Activated CD4-positive, alpha-beta T cell treated with anti-CD3 and anti-CD28 coated beads, Interleukin-2, amount 10 ng/mL, durations not matched to agents 24 days and 14 days (primary cell): ENCODE data around the gene TBCA. TPM values are rescaled to one million over a fixed set of nuclear protein-coding genes. Genes with fewer than 3 reads are reported as not detected.
A peak's percentile ranks its signal among the peaks of the same experiment; 100 is the strongest.

Source experiments
- DNase-seq: peaks from one replicate; pipeline ENCODE4 v3.0.0; 2022
- H3K27ac Mint-ChIP-seq: one replicate; pipeline ENCODE4 v1.8.0; 2022; ENCODE audit warnings: mild to moderate bottlenecking, mixed read lengths
- H3K27me3 Mint-ChIP-seq: one replicate; pipeline ENCODE4 v1.8.0; 2022; ENCODE audit warnings: mixed read lengths
- H3K36me3 Mint-ChIP-seq: one replicate; pipeline ENCODE4 v1.8.0; 2022; ENCODE audit warnings: low read depth, mild to moderate bottlenecking, mixed read lengths
- H3K4me1 Mint-ChIP-seq: one replicate; pipeline ENCODE4 v1.8.0; 2021; ENCODE audit warnings: mixed read lengths
- H3K4me3 Mint-ChIP-seq: one replicate; pipeline ENCODE4 v1.8.0; 2022; ENCODE audit warnings: mild to moderate bottlenecking, moderate library complexity, mixed read lengths
- H3K9me3 Mint-ChIP-seq: one replicate; pipeline ENCODE4 v1.8.0; 2021; ENCODE audit warnings: mixed read lengths
- intact Hi-C: fragments of 100-400 bp; cut with micrococcal nuclease; formaldehyde crosslinking; loops from one replicate; pipeline ENCODE4 v1.15.1; 2023
- total RNA-seq: library from RNA; stranded (reverse); gene quantifications from 2 replicates; pipeline ENCODE4 v1.2.3, GENCODE V29; 2022

TBCA gene
- total RNA-seq, 1 donor from 2014 or later = 207 TPM

GRCh38 chr5:77778881-77779438, 2.8 kb upstream of the TBCA start:
- Mint-ChIP-seq H3K36me3 (peaks cover 15% of the 10 kb centered on the region), H3K27ac (no peak overlapping the region), H3K27me3 (no peaks in the 10 kb centered on the region), H3K4me3 (no peak overlapping the region), H3K4me1 (peaks cover 26% of the 10 kb centered on the region), H3K9me3 (no peaks in the 10 kb centered on the region)
- no peak for DNase-seq
- intact Hi-C loops = loop anchor here (5.0 to 10.0 kb wide), 4 partner anchors 132 to 1206 kb away; partner anchors contain the start of genes ARSB, SCAMP1 and WDR41

- Mint-ChIP-seq H3K36me3 (peaks cover 20% of the 10 kb centered on the region), H3K27me3 (no peaks in the 10 kb centered on the region), H3K4me1 (peaks cover 31% of the 10 kb centered on the region), H3K27ac (no peak overlapping the region), H3K4me3 (no peak overlapping the region), H3K9me3 (no peaks in the 10 kb centered on the region)
- no peak for DNase-seq
- intact Hi-C loops = loop anchor here (5.0 to 10.0 kb wide), 4 partner anchors 131 to 1206 kb away; partner anchors contain the start of genes ARSB, SCAMP1 and WDR41
Measured at GRCh38 chr5:77778398-77778797, 2.3 kb upstream of the TBCA start.

- H3K9me3 Mint-ChIP-seq = no peaks in the 10 kb centered on the region
- no peak overlapping the region for H3K4me3 Mint-ChIP-seq
- no peak for DNase-seq
- intact Hi-C loops = loop anchor here (2.0 to 10.0 kb wide), 6 partner anchors 27 to 1207 kb away; partner anchors contain the start of genes AGGF1, ARSB, SCAMP1 and WDR41
- peaks cover 20% of the 10 kb centered on the region for H3K36me3 Mint-ChIP-seq
- no peaks in the 10 kb centered on the region for H3K27me3 Mint-ChIP-seq
- H3K4me1 Mint-ChIP-seq = peaks cover 31% of the 10 kb centered on the region
- no peak overlapping the region for H3K27ac Mint-ChIP-seq
Measured at GRCh38 chr5:77777911-77778310, 1.8 kb upstream of the TBCA start.

- Mint-ChIP-seq H3K27me3 (no peaks in the 10 kb centered on the region), H3K4me1 (peaks cover 31% of the 10 kb centered on the region), H3K4me3 (peak overlapping the region; percentile 48), H3K9me3 (no peaks in the 10 kb centered on the region), H3K36me3 (peaks cover 20% of the 10 kb centered on the region), H3K27ac (peak overlapping the region; percentile 58)
- intact Hi-C loops = loop anchor here (2.0 to 10.0 kb wide), 6 partner anchors 27 to 1207 kb away; partner anchors contain the start of genes AGGF1, ARSB, SCAMP1 and WDR41
- no peak for DNase-seq
Measured at GRCh38 chr5:77777281-77777892, 1.2 kb upstream of the TBCA start.

GRCh38 chr5:77776554-77777206, 541 bp upstream of the TBCA start:
- no peaks in the 10 kb centered on the region for H3K27me3 Mint-ChIP-seq
- H3K27ac Mint-ChIP-seq = peak overlapping the region; percentile 98
- peaks cover 24% of the 10 kb centered on the region for H3K36me3 Mint-ChIP-seq
- intact Hi-C loops = loop anchor here (1.0 to 10.0 kb wide), 7 partner anchors 26 to 1208 kb away; partner anchors contain the start of genes AGGF1, AP3B1, ARSB and SCAMP1
- peak; percentile 61 for DNase-seq
- peak overlapping the region; percentile 96 for H3K4me3 Mint-ChIP-seq
- no peaks in the 10 kb centered on the region for H3K9me3 Mint-ChIP-seq
- H3K4me1 Mint-ChIP-seq = peaks cover 34% of the 10 kb centered on the region

- Mint-ChIP-seq H3K9me3 (no peaks in the 10 kb centered on the region), H3K36me3 (peaks cover 32% of the 10 kb centered on the region), H3K27me3 (no peaks in the 10 kb centered on the region), H3K4me3 (peak overlapping the region; percentile 96), H3K27ac (peak overlapping the region; percentile 98), H3K4me1 (peaks cover 42% of the 10 kb centered on the region)
- intact Hi-C loops = loop anchor here (5.0 to 10.0 kb wide), 4 partner anchors 128 to 1210 kb away; partner anchors contain the start of genes ARSB, SCAMP1 and WDR41
- no peak for DNase-seq
Measured at GRCh38 chr5:77774981-77775789, 954 bp downstream of the TBCA start.

- Mint-ChIP-seq H3K36me3 (peaks cover 37% of the 10 kb centered on the region), H3K27me3 (no peaks in the 10 kb centered on the region), H3K27ac (no peak overlapping the region), H3K4me1 (peaks cover 42% of the 10 kb centered on the region), H3K9me3 (no peaks in the 10 kb centered on the region), H3K4me3 (peak overlapping the region; percentile 51)
- DNase-seq = no peak
- intact Hi-C loops = loop anchor here (10.0 kb wide), 1 partner anchor 1211 kb away; the partner anchor contains the start of gene ARSB
Measured at GRCh38 chr5:77773734-77774280, 2.3 kb downstream of the TBCA start.

GRCh38 chr5:77772729-77773128, 3.4 kb downstream of the TBCA start:
- Mint-ChIP-seq H3K4me1 (peaks cover 37% of the 10 kb centered on the region), H3K9me3 (no peaks in the 10 kb centered on the region), H3K4me3 (no peak overlapping the region), H3K27me3 (no peaks in the 10 kb centered on the region), H3K27ac (no peak overlapping the region), H3K36me3 (peaks cover 42% of the 10 kb centered on the region)
- intact Hi-C loops = loop anchor here (10.0 kb wide), 1 partner anchor 1212 kb away; the partner anchor contains the start of gene ARSB
- no peak for DNase-seq

GRCh38 chr5:77771452-77771851, 4.7 kb downstream of the TBCA start:
- peaks cover 33% of the 10 kb centered on the region for H3K4me1 Mint-ChIP-seq
- DNase-seq = no peak
- H3K4me3 Mint-ChIP-seq = peak overlapping the region; percentile 10
- no peaks in the 10 kb centered on the region for H3K9me3 Mint-ChIP-seq
- peaks cover 52% of the 10 kb centered on the region for H3K36me3 Mint-ChIP-seq
- H3K27ac Mint-ChIP-seq = no peak overlapping the region
- no peaks in the 10 kb centered on the region for H3K27me3 Mint-ChIP-seq
- intact Hi-C loops = loop anchor here (10.0 kb wide), 1 partner anchor 1213 kb away; the partner anchor contains the start of gene ARSB

- Mint-ChIP-seq H3K4me1 (peaks cover 31% of the 10 kb centered on the region), H3K27ac (no peak overlapping the region), H3K4me3 (no peak overlapping the region), H3K9me3 (no peaks in the 10 kb centered on the region), H3K27me3 (no peaks in the 10 kb centered on the region), H3K36me3 (peaks cover 54% of the 10 kb centered on the region)
- DNase-seq = no peak
- intact Hi-C loops = loop anchor here (10.0 kb wide), 1 partner anchor 1214 kb away; the partner anchor contains the start of gene ARSB
Measured at GRCh38 chr5:77770293-77771005, 5.7 kb downstream of the TBCA start.

- Mint-ChIP-seq H3K27ac (no peak overlapping the region), H3K27me3 (no peaks in the 10 kb centered on the region), H3K4me1 (peaks cover 17% of the 10 kb centered on the region), H3K36me3 (peaks cover 49% of the 10 kb centered on the region), H3K4me3 (no peak overlapping the region), H3K9me3 (no peaks in the 10 kb centered on the region)
- DNase-seq = no peak
- intact Hi-C loops = no loop called here
Measured at GRCh38 chr5:77768978-77769377, 7.2 kb downstream of the TBCA start.

- DNase-seq = no peak
- peaks cover 12% of the 10 kb centered on the region for H3K4me1 Mint-ChIP-seq
- intact Hi-C loops = no loop called here
- no peak overlapping the region for H3K4me3 Mint-ChIP-seq
- H3K27ac Mint-ChIP-seq = no peak overlapping the region
- H3K27me3 Mint-ChIP-seq = no peaks in the 10 kb centered on the region
- peaks cover 4% of the 10 kb centered on the region for H3K9me3 Mint-ChIP-seq
- H3K36me3 Mint-ChIP-seq = peaks cover 53% of the 10 kb centered on the region
Measured at GRCh38 chr5:77767301-77767700, 8.8 kb downstream of the TBCA start.
